ENCODE data around the gene NFATC3. TPM values are rescaled to one million over a fixed set of nuclear protein-coding genes. Genes with fewer than 3 reads are reported as not detected.

NFATC3 gene
- total RNA-seq, 1 donor from 2014 or later = 34.2 TPM

GRCh38 chr16:68070806-68071517 is 14.2 kb upstream of the NFATC3 start:
- Mint-ChIP-seq H3K9me3 (no peaks in the 10 kb centered on the region), H3K27ac (no peak overlapping the region), H3K4me1 (peaks cover 6% of the 10 kb centered on the region), H3K36me3 (peaks cover 18% of the 10 kb centered on the region), H3K27me3 (ENCODE audit: insufficient read depth, low read depth) (peaks cover 9% of the 10 kb centered on the region), H3K4me3 (no peak overlapping the region)
- H3K4me2 ChIP-seq = no peak overlapping the region
- TF ChIP-seq EZH2 (IDR thresholded peaks at IDR 0.05) (no peak), EZH2phosphoT487 (IDR thresholded peaks at IDR 0.05) (no peak), CTCF (IDR thresholded peaks at IDR 0.05) (no peak)
- H3K27ac ChIP-seq = no peak overlapping the region
- no peak for DNase-seq (ENCODE audit: low spot score)
- H3F3A ChIP-seq (ENCODE audit: low read depth) = no peaks in the 10 kb centered on the region
- no peaks in the 10 kb centered on the region for H3K4me1 ChIP-seq
- no peaks in the 10 kb centered on the region for H4K20me1 ChIP-seq (ENCODE audit: low read depth)
- H3K79me2 ChIP-seq (ENCODE audit: low read depth) = no peaks in the 10 kb centered on the region
- H3K36me3 ChIP-seq = no peaks in the 10 kb centered on the region
- no peak overlapping the region for H3K4me3 ChIP-seq
- no peak overlapping the region for H2AFZ ChIP-seq (replicated peaks)
- H3K9ac ChIP-seq = no peak overlapping the region
- H3K27me3 ChIP-seq = no peaks in the 10 kb centered on the region
- no peaks in the 10 kb centered on the region for H3K9me3 ChIP-seq (ENCODE audit: low read depth)

- Histone ChIP-seq H3K4me1 (no peaks in the 10 kb centered on the region), H3K9me3 (ENCODE audit: low read depth) (no peaks in the 10 kb centered on the region), H3K27ac (no peak overlapping the region), H3K79me2 (ENCODE audit: low read depth) (no peaks in the 10 kb centered on the region), H3K4me3 (no peak overlapping the region), H3K9ac (no peak overlapping the region), H3K27me3 (no peaks in the 10 kb centered on the region), H4K20me1 (ENCODE audit: low read depth) (no peaks in the 10 kb centered on the region), H3K36me3 (no peaks in the 10 kb centered on the region), H3F3A (ENCODE audit: low read depth) (no peaks in the 10 kb centered on the region), H3K4me2 (no peak overlapping the region), H2AFZ (replicated peaks) (no peak overlapping the region)
- no peak for DNase-seq (ENCODE audit: low spot score)
- Mint-ChIP-seq H3K27me3 (ENCODE audit: insufficient read depth, low read depth) (peaks cover 7% of the 10 kb centered on the region), H3K27ac (no peak overlapping the region), H3K4me1 (peaks cover 2% of the 10 kb centered on the region), H3K4me3 (no peak overlapping the region), H3K36me3 (peaks cover 22% of the 10 kb centered on the region), H3K9me3 (no peaks in the 10 kb centered on the region)
- TF ChIP-seq EZH2 (IDR thresholded peaks at IDR 0.05) (no peak), EZH2phosphoT487 (IDR thresholded peaks at IDR 0.05) (no peak), CTCF (IDR thresholded peaks at IDR 0.05) (no peak)
These were observed 13.7 kb upstream of the NFATC3 start for GRCh38 chr16:68071518-68071901.

GRCh38 chr16:68072038-68072695 is 13.0 kb upstream of the NFATC3 start:
- no peak for DNase-seq (ENCODE audit: low spot score)
- Histone ChIP-seq H3K27ac (no peak overlapping the region), H3K9me3 (ENCODE audit: low read depth) (no peaks in the 10 kb centered on the region), H2AFZ (replicated peaks) (no peak overlapping the region), H3K36me3 (no peaks in the 10 kb centered on the region), H3K4me2 (no peak overlapping the region), H3K79me2 (ENCODE audit: low read depth) (no peaks in the 10 kb centered on the region), H3K9ac (no peak overlapping the region), H3K4me3 (no peak overlapping the region), H4K20me1 (ENCODE audit: low read depth) (no peaks in the 10 kb centered on the region), H3F3A (ENCODE audit: low read depth) (no peaks in the 10 kb centered on the region), H3K4me1 (no peaks in the 10 kb centered on the region), H3K27me3 (no peaks in the 10 kb centered on the region)
- H3K4me3 Mint-ChIP-seq = no peak overlapping the region
- no peaks in the 10 kb centered on the region for H3K9me3 Mint-ChIP-seq
- peaks cover 2% of the 10 kb centered on the region for H3K4me1 Mint-ChIP-seq
- H3K27ac Mint-ChIP-seq = no peak overlapping the region
- H3K27me3 Mint-ChIP-seq (ENCODE audit: insufficient read depth, low read depth) = peaks cover 7% of the 10 kb centered on the region
- TF ChIP-seq EZH2 (IDR thresholded peaks at IDR 0.05) (no peak), EZH2phosphoT487 (IDR thresholded peaks at IDR 0.05) (no peak), CTCF (IDR thresholded peaks at IDR 0.05) (no peak)
- peaks cover 24% of the 10 kb centered on the region for H3K36me3 Mint-ChIP-seq

Data from neural progenitor cell (in vitro differentiated cells).